Measurements from ENCODE around the gene B4GALT2. TPM values are rescaled to one million over a fixed set of nuclear protein-coding genes. Genes with fewer than 3 reads are reported as not detected.
A peak's percentile ranks its signal among the peaks of the same experiment; 100 is the strongest.

The B4GALT2 gene
- total and polyA plus RNA-seq, 9 of the 15 experiments (the other 6 are each of a cell fraction or from before 2014, with no cell fraction given), result 1.3 to 86.8 (median 43.8) TPM

DNA sequence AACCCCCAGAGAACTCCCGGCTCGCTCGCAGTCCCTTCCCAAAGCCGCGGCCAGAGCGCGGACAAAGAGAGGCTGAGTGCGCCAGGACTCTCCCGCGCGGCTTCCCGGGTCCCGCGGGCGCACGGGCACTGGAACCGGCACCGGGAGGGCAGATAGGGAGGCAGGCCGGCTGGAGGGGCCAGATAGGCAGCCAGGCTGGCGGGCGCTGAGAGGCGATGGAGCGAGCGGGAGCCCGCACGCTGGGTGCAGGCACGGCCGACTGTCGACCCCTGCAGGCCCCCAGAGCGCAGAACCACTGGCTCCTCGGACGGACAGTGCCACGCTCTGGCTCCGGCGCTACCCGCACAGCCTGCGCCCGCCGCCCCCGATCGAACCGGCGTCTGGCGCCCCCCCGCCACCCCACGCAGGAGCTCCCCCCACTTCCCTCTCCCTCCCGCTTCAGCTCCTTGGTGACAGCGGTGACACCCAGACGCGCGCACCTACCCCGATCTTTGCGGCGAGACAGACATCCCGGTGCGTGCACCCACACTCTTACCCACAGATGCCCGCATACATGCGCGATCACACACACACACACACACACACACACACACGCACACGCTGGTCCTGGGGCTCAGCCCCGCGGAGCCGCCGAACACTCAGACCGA is 51.7 kb downstream of the B4GALT2 start (continued):
- TF ChIP-seq ARID4B (CRISPR knock-in tag; IDR thresholded peaks at IDR 0.05), result peak; percentile 41; the same call in 1 of the 2 replicates
- TF ChIP-seq, protein P1, sequence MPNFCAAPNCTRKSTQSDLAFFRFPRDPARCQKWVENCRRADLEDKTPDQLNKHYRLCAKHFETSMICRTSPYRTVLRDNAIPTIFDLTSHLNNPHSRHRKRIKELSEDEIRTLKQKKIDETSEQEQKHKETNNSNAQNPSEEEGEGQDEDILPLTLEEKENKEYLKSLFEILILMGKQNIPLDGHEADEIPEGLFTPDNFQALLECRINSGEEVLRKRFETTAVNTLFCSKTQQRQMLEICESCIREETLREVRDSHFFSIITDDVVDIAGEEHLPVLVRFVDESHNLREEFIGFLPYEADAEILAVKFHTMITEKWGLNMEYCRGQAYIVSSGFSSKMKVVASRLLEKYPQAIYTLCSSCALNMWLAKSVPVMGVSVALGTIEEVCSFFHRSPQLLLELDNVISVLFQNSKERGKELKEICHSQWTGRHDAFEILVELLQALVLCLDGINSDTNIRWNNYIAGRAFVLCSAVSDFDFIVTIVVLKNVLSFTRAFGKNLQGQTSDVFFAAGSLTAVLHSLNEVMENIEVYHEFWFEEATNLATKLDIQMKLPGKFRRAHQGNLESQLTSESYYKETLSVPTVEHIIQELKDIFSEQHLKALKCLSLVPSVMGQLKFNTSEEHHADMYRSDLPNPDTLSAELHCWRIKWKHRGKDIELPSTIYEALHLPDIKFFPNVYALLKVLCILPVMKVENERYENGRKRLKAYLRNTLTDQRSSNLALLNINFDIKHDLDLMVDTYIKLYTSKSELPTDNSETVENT (CRISPR knock-in tag; IDR thresholded peaks at IDR 0.05), result peak; percentile 43; the same call in 1 of the 2 replicates
- TF ChIP-seq RREB1 (CRISPR knock-in tag; IDR thresholded peaks at IDR 0.05), result 0 out of 2 replicates have a peak, but pooled peaks have one; percentile 72
- no peak for TF ChIP-seq TCF7 (IDR thresholded peaks at IDR 0.05; ENCODE audit: borderline replicate concordance)
- TF ChIP-seq, protein P2, sequence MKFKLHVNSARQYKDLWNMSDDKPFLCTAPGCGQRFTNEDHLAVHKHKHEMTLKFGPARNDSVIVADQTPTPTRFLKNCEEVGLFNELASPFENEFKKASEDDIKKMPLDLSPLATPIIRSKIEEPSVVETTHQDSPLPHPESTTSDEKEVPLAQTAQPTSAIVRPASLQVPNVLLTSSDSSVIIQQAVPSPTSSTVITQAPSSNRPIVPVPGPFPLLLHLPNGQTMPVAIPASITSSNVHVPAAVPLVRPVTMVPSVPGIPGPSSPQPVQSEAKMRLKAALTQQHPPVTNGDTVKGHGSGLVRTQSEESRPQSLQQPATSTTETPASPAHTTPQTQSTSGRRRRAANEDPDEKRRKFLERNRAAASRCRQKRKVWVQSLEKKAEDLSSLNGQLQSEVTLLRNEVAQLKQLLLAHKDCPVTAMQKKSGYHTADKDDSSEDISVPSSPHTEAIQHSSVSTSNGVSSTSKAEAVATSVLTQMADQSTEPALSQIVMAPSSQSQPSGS (CRISPR knock-in tag; IDR thresholded peaks at IDR 0.05), result no peak
- TF ChIP-seq ZBTB9 (CRISPR knock-in tag; IDR thresholded peaks at IDR 0.05), result peak; percentile 73
- peak in 1 of 2 experiments; percentile 9; a peak in 3 of 4 replicates for TF ChIP-seq NRF1 (conservative IDR thresholded peaks at IDR 0.05 in 1 of 2, IDR thresholded peaks at IDR 0.05 in 1 of 2)
- no peak for TF ChIP-seq NR3C1 (CRISPR knock-in tag; IDR thresholded peaks at IDR 0.05)
- 0 out of 2 replicates have a peak, but pooled peaks have one; percentile 66 for TF ChIP-seq ZBTB1 (CRISPR knock-in tag; IDR thresholded peaks at IDR 0.05; ENCODE audit: borderline replicate concordance, low read depth)
- TF ChIP-seq ZBTB7A (IDR thresholded peaks at IDR 0.05; ENCODE audit: borderline replicate concordance, control insufficient read depth, low read depth, low read length), result peak; percentile 9; the same call in 1 of the 2 replicates

Measured in K562 (cell line).